ENCODE data around the gene SPTBN2.

DNA sequence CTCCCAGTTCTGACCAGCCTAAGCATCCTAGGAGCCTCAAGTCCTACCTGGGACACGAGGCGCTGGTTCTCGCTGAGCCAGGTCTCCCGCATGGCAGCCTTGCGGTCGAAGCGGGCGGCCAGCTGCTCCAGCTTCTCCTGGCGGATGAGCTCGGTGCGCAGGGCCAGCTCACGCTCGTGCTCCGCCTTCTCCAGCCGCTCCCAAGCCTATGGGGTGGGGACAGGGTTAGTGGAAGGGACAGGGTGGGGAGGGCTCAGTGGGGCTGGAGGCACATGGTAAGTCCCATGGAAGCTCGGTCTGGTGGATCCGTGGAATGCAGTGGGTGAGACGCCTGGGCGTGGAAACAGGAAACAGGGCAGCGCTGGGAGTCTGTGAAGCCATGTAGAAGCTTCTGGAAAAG, 20.9 kb downstream of the SPTBN2 start:
- TF ChIP-seq, protein P1, sequence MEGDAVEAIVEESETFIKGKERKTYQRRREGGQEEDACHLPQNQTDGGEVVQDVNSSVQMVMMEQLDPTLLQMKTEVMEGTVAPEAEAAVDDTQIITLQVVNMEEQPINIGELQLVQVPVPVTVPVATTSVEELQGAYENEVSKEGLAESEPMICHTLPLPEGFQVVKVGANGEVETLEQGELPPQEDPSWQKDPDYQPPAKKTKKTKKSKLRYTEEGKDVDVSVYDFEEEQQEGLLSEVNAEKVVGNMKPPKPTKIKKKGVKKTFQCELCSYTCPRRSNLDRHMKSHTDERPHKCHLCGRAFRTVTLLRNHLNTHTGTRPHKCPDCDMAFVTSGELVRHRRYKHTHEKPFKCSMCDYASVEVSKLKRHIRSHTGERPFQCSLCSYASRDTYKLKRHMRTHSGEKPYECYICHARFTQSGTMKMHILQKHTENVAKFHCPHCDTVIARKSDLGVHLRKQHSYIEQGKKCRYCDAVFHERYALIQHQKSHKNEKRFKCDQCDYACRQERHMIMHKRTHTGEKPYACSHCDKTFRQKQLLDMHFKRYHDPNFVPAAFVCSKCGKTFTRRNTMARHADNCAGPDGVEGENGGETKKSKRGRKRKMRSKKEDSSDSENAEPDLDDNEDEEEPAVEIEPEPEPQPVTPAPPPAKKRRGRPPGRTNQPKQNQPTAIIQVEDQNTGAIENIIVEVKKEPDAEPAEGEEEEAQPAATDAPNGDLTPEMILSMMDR (IDR thresholded peaks at IDR 0.05) = no peak
- no peak for TF ChIP-seq POLR2A (IDR thresholded peaks at IDR 0.05)
- TF ChIP-seq EP300 (IDR thresholded peaks at IDR 0.05) = no peak

All from suprapubic skin (tissue), 3 donors.